Measurements from ENCODE around the gene AATF. TPM values are rescaled to one million over a fixed set of nuclear protein-coding genes. Genes with fewer than 3 reads are reported as not detected.
A peak's percentile ranks its signal among the peaks of the same experiment; 100 is the strongest.

AATF gene
- total RNA-seq, 1 donor from 2014 or later: 53.5 TPM

DNA sequence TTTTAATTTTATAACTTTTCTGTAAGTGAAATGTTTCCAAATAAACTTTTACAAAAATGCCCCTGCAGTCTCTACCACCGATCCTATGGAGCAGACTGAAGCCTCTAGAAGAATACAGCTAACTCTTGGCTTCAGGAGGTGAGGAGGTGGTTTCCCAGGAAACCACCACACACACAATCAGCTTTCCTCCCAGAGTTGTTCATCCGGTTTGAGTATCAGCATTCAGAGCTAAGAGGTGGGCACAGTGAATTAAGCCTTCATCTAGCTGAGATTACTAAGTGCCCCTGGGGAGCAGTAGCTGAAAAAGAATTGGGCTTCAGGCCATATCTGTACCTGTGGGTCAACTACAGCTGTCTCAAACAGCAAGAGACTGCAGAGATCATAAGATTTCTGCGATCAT, 139.7 kb downstream of the AATF start:
- Mint-ChIP-seq H3K9me3 (ENCODE audit: low read depth) (no peaks in the 10 kb centered on the region), H3K27ac (peak overlapping the region; percentile 86), H3K4me3 (ENCODE audit: low read depth) (no peak overlapping the region), H3K36me3 (ENCODE audit: insufficient read depth) (peaks cover 10% of the 10 kb centered on the region), H3K4me1 (ENCODE audit: low read depth) (peaks cover 46% of the 10 kb centered on the region), H3K27me3 (no peaks in the 10 kb centered on the region)
- TF ChIP-seq, protein P1, sequence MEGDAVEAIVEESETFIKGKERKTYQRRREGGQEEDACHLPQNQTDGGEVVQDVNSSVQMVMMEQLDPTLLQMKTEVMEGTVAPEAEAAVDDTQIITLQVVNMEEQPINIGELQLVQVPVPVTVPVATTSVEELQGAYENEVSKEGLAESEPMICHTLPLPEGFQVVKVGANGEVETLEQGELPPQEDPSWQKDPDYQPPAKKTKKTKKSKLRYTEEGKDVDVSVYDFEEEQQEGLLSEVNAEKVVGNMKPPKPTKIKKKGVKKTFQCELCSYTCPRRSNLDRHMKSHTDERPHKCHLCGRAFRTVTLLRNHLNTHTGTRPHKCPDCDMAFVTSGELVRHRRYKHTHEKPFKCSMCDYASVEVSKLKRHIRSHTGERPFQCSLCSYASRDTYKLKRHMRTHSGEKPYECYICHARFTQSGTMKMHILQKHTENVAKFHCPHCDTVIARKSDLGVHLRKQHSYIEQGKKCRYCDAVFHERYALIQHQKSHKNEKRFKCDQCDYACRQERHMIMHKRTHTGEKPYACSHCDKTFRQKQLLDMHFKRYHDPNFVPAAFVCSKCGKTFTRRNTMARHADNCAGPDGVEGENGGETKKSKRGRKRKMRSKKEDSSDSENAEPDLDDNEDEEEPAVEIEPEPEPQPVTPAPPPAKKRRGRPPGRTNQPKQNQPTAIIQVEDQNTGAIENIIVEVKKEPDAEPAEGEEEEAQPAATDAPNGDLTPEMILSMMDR (IDR thresholded peaks at IDR 0.05; ENCODE audit: unreplicated experiment): no peak
- no peak for DNase-seq (ENCODE audit: low spot score, unreplicated experiment)

DNA sequence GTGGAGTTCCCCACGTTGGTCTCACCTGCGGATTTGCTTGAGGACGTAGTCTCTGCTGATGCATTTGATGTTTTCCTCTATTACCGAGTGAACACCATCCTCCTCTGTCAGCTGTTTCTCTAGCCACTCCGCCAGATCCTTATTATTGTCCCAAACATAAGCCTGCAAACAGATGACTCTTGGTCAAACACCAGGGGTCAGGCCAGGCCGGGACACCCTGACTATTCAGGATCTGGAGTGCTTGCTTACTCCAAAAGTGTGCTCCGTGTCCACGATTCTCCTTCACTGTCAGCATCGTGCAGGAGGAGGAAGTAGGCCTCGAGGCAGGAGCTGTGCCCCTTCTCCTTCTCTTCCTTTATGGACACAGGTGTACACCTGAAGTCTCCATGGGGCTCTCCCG, 140.2 kb downstream of the AATF start:
- no peaks in the 10 kb centered on the region for H3K27me3 Mint-ChIP-seq
- peaks cover 46% of the 10 kb centered on the region for H3K4me1 Mint-ChIP-seq (ENCODE audit: low read depth)
- TF ChIP-seq, protein P1 (IDR thresholded peaks at IDR 0.05; ENCODE audit: unreplicated experiment): peak; percentile 25
- DNase-seq (ENCODE audit: low spot score, unreplicated experiment): no peak
- peaks cover 12% of the 10 kb centered on the region for H3K36me3 Mint-ChIP-seq (ENCODE audit: insufficient read depth)
- H3K9me3 Mint-ChIP-seq (ENCODE audit: low read depth): no peaks in the 10 kb centered on the region
- H3K4me3 Mint-ChIP-seq (ENCODE audit: low read depth): no peak overlapping the region
- peak overlapping the region; percentile 86 for H3K27ac Mint-ChIP-seq

DNA sequence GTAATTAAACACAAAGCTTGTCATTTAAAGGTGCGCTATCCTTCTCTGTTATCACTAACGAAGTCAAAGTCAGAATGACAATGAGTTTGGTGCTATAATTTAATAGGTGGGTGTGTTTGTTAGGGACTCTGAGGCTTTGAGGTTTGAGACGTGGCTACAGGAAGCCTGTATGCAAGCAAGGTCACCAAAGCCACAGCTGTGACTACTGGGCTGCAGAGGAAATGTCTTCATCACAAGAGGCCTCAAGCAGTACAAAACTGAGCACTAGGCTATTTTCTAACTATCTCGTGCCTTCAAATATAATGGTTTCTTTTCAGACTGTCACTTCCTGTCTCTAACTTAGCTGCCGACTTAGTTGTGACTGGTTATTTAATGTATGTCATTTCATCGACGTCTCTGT, 141.2 kb downstream of the AATF start:
- peak overlapping the region; percentile 54 for H3K27ac Mint-ChIP-seq
- H3K36me3 Mint-ChIP-seq (ENCODE audit: insufficient read depth): peaks cover 14% of the 10 kb centered on the region
- no peak overlapping the region for H3K4me3 Mint-ChIP-seq (ENCODE audit: low read depth)
- peaks cover 38% of the 10 kb centered on the region for H3K4me1 Mint-ChIP-seq (ENCODE audit: low read depth)
- DNase-seq (ENCODE audit: low spot score, unreplicated experiment): no peak
- H3K9me3 Mint-ChIP-seq (ENCODE audit: low read depth): no peaks in the 10 kb centered on the region
- H3K27me3 Mint-ChIP-seq: no peaks in the 10 kb centered on the region
- TF ChIP-seq, protein P1 (IDR thresholded peaks at IDR 0.05; ENCODE audit: unreplicated experiment): no peak

DNA sequence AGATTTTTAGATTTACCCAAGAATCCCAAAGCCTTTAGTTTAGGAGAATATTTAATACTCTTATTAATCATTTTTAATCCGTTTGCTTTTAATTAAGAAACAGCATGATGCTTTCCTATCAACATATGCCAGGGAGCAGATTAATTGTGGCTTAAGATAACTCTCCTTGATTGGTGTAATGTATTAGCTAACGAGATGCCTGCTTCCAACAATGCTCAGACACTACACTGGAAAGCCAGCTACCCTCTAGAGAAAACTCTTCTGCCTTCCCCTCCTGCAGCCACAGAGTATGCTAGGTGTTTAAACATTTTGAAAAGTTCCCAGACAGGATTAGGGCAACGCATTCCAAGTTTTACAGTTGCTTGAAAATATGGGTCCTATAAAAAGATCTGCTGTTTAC, 142.2 kb downstream of the AATF start:
- TF ChIP-seq, protein P1 (IDR thresholded peaks at IDR 0.05; ENCODE audit: unreplicated experiment): no peak
- Mint-ChIP-seq H3K36me3 (ENCODE audit: insufficient read depth) (peaks cover 12% of the 10 kb centered on the region), H3K27me3 (no peaks in the 10 kb centered on the region), H3K4me1 (ENCODE audit: low read depth) (peaks cover 38% of the 10 kb centered on the region), H3K9me3 (ENCODE audit: low read depth) (no peaks in the 10 kb centered on the region), H3K27ac (no peak overlapping the region), H3K4me3 (ENCODE audit: low read depth) (no peak overlapping the region)
- no peak for DNase-seq (ENCODE audit: low spot score, unreplicated experiment)

DNA sequence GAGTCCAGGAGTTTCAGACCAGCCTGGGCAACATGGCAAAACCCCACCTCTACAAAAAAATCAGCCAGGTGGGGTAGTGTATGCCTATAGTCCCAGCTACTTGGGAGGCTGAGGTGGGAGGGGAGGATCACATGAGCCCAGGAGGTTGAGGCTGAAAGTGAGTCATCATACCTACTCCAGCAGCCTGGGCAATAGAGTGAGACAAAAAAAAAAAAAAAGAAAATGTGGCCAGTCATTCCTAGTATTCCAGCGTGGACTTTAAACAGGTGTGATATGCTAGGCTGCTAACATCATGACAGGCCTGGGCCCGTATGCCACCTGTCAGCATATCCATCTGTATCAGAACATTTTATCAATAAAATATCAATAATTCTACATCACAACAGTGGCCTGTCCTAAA, 143.3 kb downstream of the AATF start:
- Mint-ChIP-seq H3K27ac (no peak overlapping the region), H3K36me3 (ENCODE audit: insufficient read depth) (peaks cover 17% of the 10 kb centered on the region), H3K27me3 (no peaks in the 10 kb centered on the region), H3K4me3 (ENCODE audit: low read depth) (no peak overlapping the region), H3K9me3 (ENCODE audit: low read depth) (no peaks in the 10 kb centered on the region), H3K4me1 (ENCODE audit: low read depth) (peaks cover 38% of the 10 kb centered on the region)
- TF ChIP-seq, protein P1 (IDR thresholded peaks at IDR 0.05; ENCODE audit: unreplicated experiment): no peak
- DNase-seq (ENCODE audit: low spot score, unreplicated experiment): no peak
